A172 (cell line): ENCODE measurements around the gene MED27. TPM values are rescaled to one million over a fixed set of nuclear protein-coding genes. Genes with fewer than 3 reads are reported as not detected.

ENCODE experiments used
- DNase-seq: peaks from one replicate; pipeline ENCODE4 v3.0.0-alpha.2; 2015; ENCODE audit warnings: low spot score
- total RNA-seq: library from RNA; depleted of rRNA; stranded (reverse); fragments of >200 nt; shearing (Covaris generic); gene quantifications from 2 replicates; pipeline ENCODE4 v1.2.3, GENCODE V29; 2014

MED27 gene
- total RNA-seq, 1 experiment from 2014 or later = 20.7 TPM

DNA sequence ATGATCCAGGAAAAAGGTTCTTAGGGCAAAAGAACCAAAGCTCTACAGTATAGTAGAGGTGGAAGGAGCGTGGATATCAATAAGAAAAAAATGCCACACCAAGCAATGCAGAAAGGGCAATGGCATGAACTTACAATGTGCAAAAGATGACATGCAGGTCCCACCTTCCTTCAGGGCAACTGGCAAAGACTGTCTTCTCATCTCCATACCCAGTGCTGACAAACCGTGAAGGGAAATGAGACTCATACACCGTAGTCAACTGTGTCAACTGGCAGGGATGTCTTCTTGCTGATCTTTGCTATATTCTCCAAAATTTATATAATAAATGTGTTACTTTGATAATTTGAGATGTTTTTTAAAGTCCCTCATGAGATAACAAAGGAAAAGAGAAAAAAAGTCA is 36.0 kb downstream of the MED27 start:
- no peak for DNase-seq

DNA sequence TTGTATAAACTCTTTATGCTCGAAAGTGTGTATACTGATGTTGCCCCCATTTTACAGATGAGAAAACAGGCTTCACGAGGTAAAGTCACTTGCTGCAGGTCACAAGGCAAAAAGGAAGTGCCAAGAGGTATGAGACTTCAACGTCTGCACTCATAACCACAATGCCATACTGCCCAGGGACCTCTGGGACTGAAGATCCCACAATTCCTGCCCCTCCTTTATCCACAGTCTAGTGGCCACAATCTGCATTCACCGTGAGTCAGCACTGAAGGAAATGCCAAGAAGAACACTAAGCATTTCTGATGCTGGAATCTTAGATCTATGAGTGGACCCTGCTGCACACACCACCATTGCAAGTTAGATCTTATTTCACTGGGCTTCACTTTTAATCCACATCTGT is 37.3 kb downstream of the MED27 start:
- DNase-seq = peak; percentile 97

GRCh38 chr9:132041798-132042197 is 37.9 kb downstream of the MED27 start:
- no peak for DNase-seq

- no peak for DNase-seq
Measured at GRCh38 chr9:132040808-132041207, 38.9 kb downstream of the MED27 start.

- no peak for DNase-seq
Measured at GRCh38 chr9:132040246-132040645, 39.4 kb downstream of the MED27 start.

GRCh38 chr9:132039284-132039683 is 40.4 kb downstream of the MED27 start:
- DNase-seq = no peak

GRCh38 chr9:132037458-132037857 is 42.2 kb downstream of the MED27 start:
- DNase-seq = no peak

DNA sequence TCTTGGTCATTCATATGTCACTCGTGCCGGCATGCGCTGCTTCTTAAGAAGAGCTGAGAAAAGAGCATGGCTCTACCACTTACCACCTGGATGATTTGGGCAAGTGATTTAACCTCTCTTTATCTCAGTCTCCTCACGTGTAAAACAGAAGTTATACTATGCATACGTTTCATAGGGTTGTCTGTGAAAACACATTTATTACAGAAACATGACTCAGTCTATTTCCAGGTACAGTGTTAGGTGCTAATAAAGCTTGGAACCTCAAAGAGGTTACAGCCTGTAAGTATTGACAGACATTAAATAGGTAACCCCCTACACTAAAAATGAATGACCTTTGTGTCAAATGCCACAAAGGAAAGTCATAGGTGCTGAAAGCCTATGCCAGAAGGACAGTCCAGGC is 43.1 kb downstream of the MED27 start:
- no peak for DNase-seq

DNA sequence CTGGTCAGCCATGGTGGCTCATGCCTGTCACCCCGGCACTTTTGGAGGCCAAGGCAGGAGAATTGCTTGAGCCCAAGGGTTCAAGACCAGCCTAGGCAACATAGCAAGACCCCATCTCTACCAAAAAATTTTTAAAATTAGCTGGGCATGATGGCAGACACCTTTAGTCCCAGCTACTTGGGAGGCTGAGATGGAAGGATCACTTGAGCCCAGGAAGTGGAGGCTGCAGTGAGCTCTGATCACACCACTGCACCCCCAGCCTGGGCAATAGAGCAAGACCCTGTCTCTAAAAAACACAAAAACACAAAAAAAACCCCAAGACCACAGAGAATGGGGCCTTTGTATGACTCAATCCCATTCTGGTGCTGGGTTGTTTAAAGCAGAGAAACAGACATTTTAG is 44.0 kb downstream of the MED27 start:
- DNase-seq = no peak

DNA sequence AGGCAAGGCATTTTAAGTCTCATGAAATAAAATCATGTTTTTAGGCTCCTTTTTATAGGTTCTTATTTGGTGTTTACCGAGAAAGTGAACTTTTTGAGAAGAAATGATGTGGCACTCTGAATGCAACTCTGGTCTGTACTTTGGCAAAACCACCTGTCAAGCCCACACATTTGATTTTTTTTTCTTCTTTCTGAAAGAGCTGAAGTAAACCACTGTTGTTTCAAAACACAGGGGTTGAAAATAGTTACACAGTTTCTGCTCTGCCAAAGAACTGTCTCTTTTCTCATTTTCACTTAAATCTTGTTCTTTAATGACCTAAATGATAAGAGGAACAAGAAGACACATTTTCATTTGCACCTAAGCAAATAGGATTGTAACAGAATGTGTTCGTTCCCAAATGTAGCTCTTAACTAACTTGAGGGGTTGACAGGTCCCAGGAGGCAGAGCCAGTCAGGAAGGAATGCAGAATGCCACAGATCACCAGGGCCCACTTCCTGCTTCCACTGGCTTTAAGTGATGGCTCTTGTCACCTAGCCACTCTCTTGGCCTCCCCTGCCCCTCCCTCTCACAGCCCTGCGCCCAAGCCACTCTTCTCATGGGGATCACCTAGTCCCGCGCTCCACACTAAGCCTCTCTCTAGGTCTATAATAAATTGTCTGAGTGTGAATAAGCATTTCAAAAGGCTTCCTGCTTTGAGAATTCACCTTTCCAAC is 47.3 kb downstream of the MED27 start:
- DNase-seq = peak; percentile 11

GRCh38 chr9:132031467-132032237 is 48.0 kb downstream of the MED27 start:
- DNase-seq = no peak

GRCh38 chr9:132030626-132031325 is 48.9 kb downstream of the MED27 start:
- no peak for DNase-seq

- no peak for DNase-seq
Measured at GRCh38 chr9:132027752-132028663, 51.7 kb downstream of the MED27 start.

DNA sequence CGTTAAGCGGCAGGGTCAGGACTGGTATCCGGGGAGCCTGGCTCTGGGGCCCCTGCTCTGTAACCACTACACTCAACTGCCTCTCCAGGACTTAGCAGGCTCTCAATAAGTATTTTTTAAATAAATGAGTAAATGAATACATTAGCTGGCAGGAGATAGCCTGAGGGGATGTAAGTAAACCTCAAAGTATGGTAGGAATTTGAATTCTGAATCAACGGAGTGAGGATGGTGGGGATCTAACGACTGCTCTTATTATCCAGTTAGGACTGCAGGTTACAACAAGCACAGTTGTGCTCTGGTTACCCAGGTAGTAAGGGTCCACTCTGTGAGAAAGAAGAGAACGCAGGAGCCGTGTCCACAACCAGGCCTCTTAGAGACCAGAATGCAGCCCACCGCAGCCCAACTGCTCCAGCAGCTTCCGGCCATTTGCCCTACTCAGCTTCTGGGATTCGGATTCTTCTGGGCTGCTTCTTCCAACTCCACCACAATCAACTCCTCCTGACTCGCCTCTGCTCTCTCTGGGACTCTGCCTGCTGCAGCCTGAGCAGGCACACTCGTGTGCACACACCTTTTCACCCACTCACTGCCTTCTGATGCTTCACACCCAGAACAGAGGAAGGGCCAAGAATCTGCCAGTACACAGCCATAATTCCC is 52.6 kb downstream of the MED27 start:
- DNase-seq = peak; percentile 57

- no peak for DNase-seq
Measured at GRCh38 chr9:132025766-132026165, 53.9 kb downstream of the MED27 start.

GRCh38 chr9:132024589-132024988 is 55.1 kb downstream of the MED27 start:
- no peak for DNase-seq

- DNase-seq = no peak
Measured at GRCh38 chr9:132023419-132024180, 56.1 kb downstream of the MED27 start.

GRCh38 chr9:132020820-132021510 is 58.7 kb downstream of the MED27 start:
- DNase-seq = no peak

DNA sequence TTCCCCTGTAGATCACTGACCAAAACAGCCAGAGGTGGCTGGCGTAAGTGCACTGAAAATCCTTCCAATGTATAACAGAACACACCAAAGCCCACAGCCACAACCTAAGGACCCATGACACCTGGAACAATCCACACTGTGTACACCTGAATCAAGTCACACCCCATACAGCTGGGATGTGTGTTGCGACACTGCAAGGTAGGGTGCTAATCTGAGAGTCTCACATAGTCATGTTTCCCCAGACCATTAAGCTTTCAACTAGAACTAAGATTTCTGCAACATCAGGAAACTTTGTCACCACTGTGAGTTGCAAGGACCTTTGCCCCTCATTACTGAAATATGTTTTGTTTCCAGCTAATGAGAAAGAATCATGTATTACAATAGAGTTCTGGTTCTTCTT is 59.4 kb downstream of the MED27 start:
- DNase-seq = no peak

- DNase-seq = no peak
Measured at GRCh38 chr9:132019702-132020101, 60.0 kb downstream of the MED27 start.
